COLO668 (cell line): Measurements from ENCODE around the gene SMAD9.

Experiments used
- DNase-seq: peaks from one replicate; lab custom pipeline; 2025; ENCODE audit not compliant: unreplicated experiment; lab: John Stamatoyannopoulos, UW

SMAD9 gene

GRCh38 chr13:36919833-36920615 lies at the start of gene SMAD9:
Gene SMAD9, minus strand, starts transcription at chr13:36920238. Its CDS starts 40,549 bp downstream, at chr13:36879689.
- peak; percentile 91 for DNase-seq

- DNase-seq = no peak
Observed at GRCh38 chr13:36966404-36966803, 46.4 kb upstream of the SMAD9 start.

- DNase-seq = no peak
Observed at GRCh38 chr13:36965767-36966166, 45.7 kb upstream of the SMAD9 start.

GRCh38 chr13:36959456-36960116 lies 39.5 kb upstream of the SMAD9 start:
- no peak for DNase-seq

- DNase-seq = no peak
Observed at GRCh38 chr13:36954542-36954941, 34.5 kb upstream of the SMAD9 start.

GRCh38 chr13:36950920-36951319 lies 30.9 kb upstream of the SMAD9 start:
- DNase-seq = no peak

GRCh38 chr13:36950330-36950729 lies 30.3 kb upstream of the SMAD9 start:
- no peak for DNase-seq

GRCh38 chr13:36945078-36945477 lies 25.0 kb upstream of the SMAD9 start:
- DNase-seq = no peak

- DNase-seq = no peak
Observed at GRCh38 chr13:36925603-36926002, 5.6 kb upstream of the SMAD9 start.

GRCh38 chr13:36924001-36924400 lies 4.0 kb upstream of the SMAD9 start:
- no peak for DNase-seq

GRCh38 chr13:36921631-36922301 lies 1.7 kb upstream of the SMAD9 start:
- no peak for DNase-seq

GRCh38 chr13:36920616-36921185 lies 663 bp upstream of the SMAD9 start:
- DNase-seq = no peak

- DNase-seq = peak; percentile 83
Observed at GRCh38 chr13:36919171-36919832, 736 bp downstream of the SMAD9 start.

- DNase-seq = no peak
Observed at GRCh38 chr13:36918246-36919131, 1.5 kb downstream of the SMAD9 start.

- DNase-seq = no peak
Observed at GRCh38 chr13:36917311-36917710, 2.7 kb downstream of the SMAD9 start.

GRCh38 chr13:36915896-36916640 lies 4.0 kb downstream of the SMAD9 start:
- DNase-seq = no peak

- DNase-seq = no peak
Observed at GRCh38 chr13:36915106-36915505, 4.9 kb downstream of the SMAD9 start.

GRCh38 chr13:36914648-36915047 lies 5.4 kb downstream of the SMAD9 start:
- DNase-seq = no peak

- DNase-seq = no peak
Observed at GRCh38 chr13:36913463-36913862, 6.6 kb downstream of the SMAD9 start.
